ENCODE data around the gene PNCK. TPM values are rescaled to one million over a fixed set of nuclear protein-coding genes. Genes with fewer than 3 reads are reported as not detected.

The PNCK gene
- total RNA-seq, 4 donors from 2014 or later, result 0.83 TPM; not detected in 3

- peaks cover 10% of the 10 kb centered on the region for H3K27me3 ChIP-seq
- 20% methylated on average over 1 of the region's 53 CpGs; no CpG with 5 or more reads in 1 of the 2 donors for WGBS, 2 donors
- intact Hi-C loops (cut with DNase I), result no loop called here
- DNase-seq, result peak; percentile 22 to 24
- no peak within 1 kb of the TSS for H3K27ac ChIP-seq
- no peaks in the 10 kb centered on the region for H3K36me3 ChIP-seq
- no peaks in the 10 kb centered on the region for H3K9me3 ChIP-seq
- H3K4me1 ChIP-seq, result peaks cover 0 to 16% of the 10 kb centered on the region in 2 donors
- H3K4me3 ChIP-seq (replicated peaks in 1 of 3), result peak within 1 kb of the TSS in 1 of 3 donors; percentile 12
- TF ChIP-seq CTCF (IDR thresholded peaks at IDR 0.05) (no peak), POLR2A (IDR thresholded peaks at IDR 0.05) (no peak)
Measured at GRCh38 chrX:153646620-153647373, 26.8 kb downstream of the PNCK start, which contains the start of gene DUSP9. Gene DUSP9 (plus strand): TSS chrX:153647203. CDS start chrX:153647954, 751 bp downstream.

GRCh38 chrX:153645921-153646488 is 27.6 kb downstream of the PNCK start:
- H3K27me3 ChIP-seq, result peaks cover 10% of the 10 kb centered on the region
- no peak overlapping the region for H3K4me3 ChIP-seq (replicated peaks in 1 of 3)
- H3K9me3 ChIP-seq, result no peaks in the 10 kb centered on the region
- H3K27ac ChIP-seq, result no peak overlapping the region
- intact Hi-C loops (cut with DNase I), result no loop called here
- 66 to 75% methylated on average over 6 to 10 of the region's 10 CpGs for WGBS, 2 donors
- no peak for DNase-seq
- TF ChIP-seq POLR2A (IDR thresholded peaks at IDR 0.05) (no peak), CTCF (IDR thresholded peaks at IDR 0.05) (no peak)
- H3K36me3 ChIP-seq, result no peaks in the 10 kb centered on the region
- peaks cover 0 to 16% of the 10 kb centered on the region in 2 donors for H3K4me1 ChIP-seq

- WGBS, 2 donors, result 20% methylated on average over 1 to 3 of the region's 6 CpGs
- peaks cover 0 to 16% of the 10 kb centered on the region in 2 donors for H3K4me1 ChIP-seq
- no peak for DNase-seq
- TF ChIP-seq CTCF (IDR thresholded peaks at IDR 0.05) (no peak), POLR2A (IDR thresholded peaks at IDR 0.05) (no peak)
- no peak overlapping the region for H3K27ac ChIP-seq
- intact Hi-C loops (cut with DNase I), result no loop called here
- no peak overlapping the region for H3K4me3 ChIP-seq (replicated peaks in 1 of 3)
- no peaks in the 10 kb centered on the region for H3K36me3 ChIP-seq
- no peaks in the 10 kb centered on the region for H3K9me3 ChIP-seq
- H3K27me3 ChIP-seq, result peaks cover 10% of the 10 kb centered on the region
Measured at GRCh38 chrX:153645151-153645550, 28.5 kb downstream of the PNCK start.

- Histone ChIP-seq H3K4me3 (replicated peaks in 1 of 3) (no peak overlapping the region), H3K36me3 (no peaks in the 10 kb centered on the region), H3K4me1 (peaks cover 0 to 16% of the 10 kb centered on the region in 2 donors), H3K9me3 (no peaks in the 10 kb centered on the region), H3K27ac (no peak overlapping the region), H3K27me3 (peaks cover 10% of the 10 kb centered on the region)
- TF ChIP-seq POLR2A (IDR thresholded peaks at IDR 0.05), result no peak
- no peak for TF ChIP-seq CTCF (IDR thresholded peaks at IDR 0.05)
- DNase-seq, result no peak
- intact Hi-C loops (cut with DNase I), result no loop called here
- no CpG with 5 or more reads among the region's 46 CpGs for WGBS, 2 donors
Measured at GRCh38 chrX:153644356-153645125, 29.1 kb downstream of the PNCK start.
